ENCODE measurements around the gene METAP1. TPM values are rescaled to one million over a fixed set of nuclear protein-coding genes. Genes with fewer than 3 reads are reported as not detected.

Gene METAP1
- total and polyA plus RNA-seq, 2 donors (not counting 1 experiment from before 2014, with no cell fraction given): 20.4 to 40.0 TPM

- Histone ChIP-seq H3K4me2 (replicated peaks; ENCODE audit: low read depth, low read length, poor library complexity, severe bottlenecking) (no peak overlapping the region), H3K9me3 (ENCODE audit: control extremely low read depth in 1 of 3, control insufficient read depth in 2 of 3, insufficient read depth in 1 of 3, low read length in 2 of 3) (no peaks in the 10 kb centered on the region), H3K9ac (ENCODE audit: low read length) (no peak overlapping the region), H3K27ac (ENCODE audit: low read length in 2 of 2) (no peak overlapping the region), H3K4me3 (ENCODE audit: control extremely low read depth in 1 of 5, extremely low read depth in 1 of 5, insufficient read depth in 1 of 5, low read depth in 2 of 5, low read length in 4 of 5) (no peak overlapping the region), H3K4me1 (ENCODE audit: control insufficient read depth in 2 of 2, insufficient read depth in 2 of 2, low read length in 2 of 2) (no peaks in the 10 kb centered on the region), H2AFZ (ENCODE audit: insufficient read depth, low read depth, low read length, poor library complexity, severe bottlenecking) (no peak overlapping the region), H3K27me3 (replicated peaks in 1 of 4; ENCODE audit: control extremely low read depth in 1 of 4, control insufficient read depth in 3 of 4, insufficient read depth in 4 of 4, low read length in 3 of 4) (no peaks in the 10 kb centered on the region), H3K79me2 (ENCODE audit: control insufficient read depth, insufficient read depth, low read length) (no peaks in the 10 kb centered on the region), H3K36me3 (replicated peaks in 1 of 2; ENCODE audit: control extremely low read depth in 1 of 2, control insufficient read depth in 1 of 2, extremely low read depth in 1 of 2, insufficient read depth in 2 of 2, low read length in 1 of 2) (peaks cover 4 to 89% of the 10 kb centered on the region in 2 experiments), H4K20me1 (ENCODE audit: control insufficient read depth, insufficient read depth, low read length, poor library complexity, severe bottlenecking) (no peaks in the 10 kb centered on the region)
- Mint-ChIP-seq H3K4me1 (no peaks in the 10 kb centered on the region), H3K27me3 (no peaks in the 10 kb centered on the region), H3K9me3 (ENCODE audit: insufficient read depth) (no peaks in the 10 kb centered on the region), H3K27ac (no peak overlapping the region), H3K4me3 (no peak overlapping the region)
- CTCF ChIA-PET: interaction anchor here (0.9 to 1.1 kb wide), 2 partner anchors 19 to 79 kb away, joined by 3 to 4 read pairs; partner anchors contain the start of gene METAP1
- DNase-seq (no peak), ATAC-seq (ENCODE audit: low read depth) (no peak)
- TF ChIP-seq CTCF (IDR thresholded peaks at IDR 0.05): no peak
- TF ChIP-seq EZH2 (IDR thresholded peaks at IDR 0.05; ENCODE audit: borderline replicate concordance, insufficient read depth, low read depth, low read length, poor library complexity, severe bottlenecking): no peak
- POLR2A ChIA-PET: no interaction called here
- intact Hi-C loops (cut with micrococcal nuclease): no loop called here
- WGBS (ENCODE audit: insufficient coverage): 95% methylated on average over 7 of the region's 7 CpGs
Measured at GRCh38 chr4:99074816-99075215, 79.3 kb downstream of the METAP1 start.

- no peak overlapping the region for H3K9ac ChIP-seq (ENCODE audit: low read length)
- H2AFZ ChIP-seq (ENCODE audit: insufficient read depth, low read depth, low read length, poor library complexity, severe bottlenecking): no peak overlapping the region
- no peaks in the 10 kb centered on the region for H3K9me3 ChIP-seq (ENCODE audit: control extremely low read depth in 1 of 3, control insufficient read depth in 2 of 3, insufficient read depth in 1 of 3, low read length in 2 of 3)
- Mint-ChIP-seq H3K4me1 (no peaks in the 10 kb centered on the region), H3K4me3 (no peak overlapping the region), H3K27ac (no peak overlapping the region), H3K9me3 (ENCODE audit: insufficient read depth) (no peaks in the 10 kb centered on the region), H3K27me3 (no peaks in the 10 kb centered on the region)
- WGBS (ENCODE audit: insufficient coverage): 83% methylated on average over 1 of the region's 5 CpGs
- no peak overlapping the region for H3K4me2 ChIP-seq (replicated peaks; ENCODE audit: low read depth, low read length, poor library complexity, severe bottlenecking)
- DNase-seq (no peak), ATAC-seq (ENCODE audit: low read depth) (no peak)
- H3K79me2 ChIP-seq (ENCODE audit: control insufficient read depth, insufficient read depth, low read length): no peaks in the 10 kb centered on the region
- H3K27me3 ChIP-seq (replicated peaks in 1 of 4; ENCODE audit: control extremely low read depth in 1 of 4, control insufficient read depth in 3 of 4, insufficient read depth in 4 of 4, low read length in 3 of 4): no peaks in the 10 kb centered on the region
- no peak overlapping the region for H3K4me3 ChIP-seq (ENCODE audit: control extremely low read depth in 1 of 5, extremely low read depth in 1 of 5, insufficient read depth in 1 of 5, low read depth in 2 of 5, low read length in 4 of 5)
- TF ChIP-seq CTCF (IDR thresholded peaks at IDR 0.05) (no peak), EZH2 (IDR thresholded peaks at IDR 0.05; ENCODE audit: borderline replicate concordance, insufficient read depth, low read depth, low read length, poor library complexity, severe bottlenecking) (no peak)
- ChIA-PET CTCF (no interaction called here), POLR2A (no interaction called here)
- intact Hi-C loops (cut with micrococcal nuclease): no loop called here
- H3K36me3 ChIP-seq (replicated peaks in 1 of 2; ENCODE audit: control extremely low read depth in 1 of 2, control insufficient read depth in 1 of 2, extremely low read depth in 1 of 2, insufficient read depth in 2 of 2, low read length in 1 of 2): peaks cover 0 to 90% of the 10 kb centered on the region in 2 experiments
- H3K4me1 ChIP-seq (ENCODE audit: control insufficient read depth in 2 of 2, insufficient read depth in 2 of 2, low read length in 2 of 2): no peaks in the 10 kb centered on the region
- no peak overlapping the region for H3K27ac ChIP-seq (ENCODE audit: low read length in 2 of 2)
- H4K20me1 ChIP-seq (ENCODE audit: control insufficient read depth, insufficient read depth, low read length, poor library complexity, severe bottlenecking): no peaks in the 10 kb centered on the region
Measured at GRCh38 chr4:99076292-99076976, 80.9 kb downstream of the METAP1 start.

All from B cell (primary cell).